ENCODE measurements around the gene MCM5. TPM values are rescaled to one million over a fixed set of nuclear protein-coding genes. Genes with fewer than 3 reads are reported as not detected.

Gene MCM5
- total and polyA plus RNA-seq, 2 donors from 2014 or later, result 10.2 to 26.4 TPM

GRCh38 chr22:35352214-35353111, 47.5 kb upstream of the MCM5 start:
- Histone ChIP-seq H3K27me3 (ENCODE audit: control insufficient read depth, insufficient read depth, low read length) (no peaks in the 10 kb centered on the region), H3K36me3 (ENCODE audit: control insufficient read depth in 2 of 3, insufficient read depth in 3 of 3, low read length in 3 of 3) (peaks cover 0 to 6% (median 3%) of the 10 kb centered on the region in 3 donors), H3K27ac (ENCODE audit: low read depth in 2 of 2, low read length in 2 of 2) (no peak overlapping the region), H3K4me1 (ENCODE audit: control insufficient read depth in 2 of 3, insufficient read depth in 2 of 3, low read depth in 1 of 3, low read length in 3 of 3) (peaks cover 0 to 15% (median 0%) of the 10 kb centered on the region in 3 donors), H3K4me3 (ENCODE audit: low read length in 3 of 3) (no peak overlapping the region), H3K9me3 (ENCODE audit: control insufficient read depth in 2 of 3, insufficient read depth in 1 of 3, low read length in 3 of 3) (no peaks in the 10 kb centered on the region), H3K9ac (ENCODE audit: low read length in 3 of 3) (no peak overlapping the region)
- intact Hi-C loops (cut with DNase I), result no loop called here
- DNase-seq (peak in 1 of 5 donors; percentile 92), FAIRE-seq (no peak)
- TF ChIP-seq, protein P1, sequence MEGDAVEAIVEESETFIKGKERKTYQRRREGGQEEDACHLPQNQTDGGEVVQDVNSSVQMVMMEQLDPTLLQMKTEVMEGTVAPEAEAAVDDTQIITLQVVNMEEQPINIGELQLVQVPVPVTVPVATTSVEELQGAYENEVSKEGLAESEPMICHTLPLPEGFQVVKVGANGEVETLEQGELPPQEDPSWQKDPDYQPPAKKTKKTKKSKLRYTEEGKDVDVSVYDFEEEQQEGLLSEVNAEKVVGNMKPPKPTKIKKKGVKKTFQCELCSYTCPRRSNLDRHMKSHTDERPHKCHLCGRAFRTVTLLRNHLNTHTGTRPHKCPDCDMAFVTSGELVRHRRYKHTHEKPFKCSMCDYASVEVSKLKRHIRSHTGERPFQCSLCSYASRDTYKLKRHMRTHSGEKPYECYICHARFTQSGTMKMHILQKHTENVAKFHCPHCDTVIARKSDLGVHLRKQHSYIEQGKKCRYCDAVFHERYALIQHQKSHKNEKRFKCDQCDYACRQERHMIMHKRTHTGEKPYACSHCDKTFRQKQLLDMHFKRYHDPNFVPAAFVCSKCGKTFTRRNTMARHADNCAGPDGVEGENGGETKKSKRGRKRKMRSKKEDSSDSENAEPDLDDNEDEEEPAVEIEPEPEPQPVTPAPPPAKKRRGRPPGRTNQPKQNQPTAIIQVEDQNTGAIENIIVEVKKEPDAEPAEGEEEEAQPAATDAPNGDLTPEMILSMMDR (IDR thresholded peaks at IDR 0.05; ENCODE audit: borderline replicate concordance, extremely low read depth, insufficient read depth), result peak; percentile 14

GRCh38 chr22:35353318-35353717, 46.6 kb upstream of the MCM5 start:
- TF ChIP-seq, protein P1 (IDR thresholded peaks at IDR 0.05; ENCODE audit: borderline replicate concordance, extremely low read depth, insufficient read depth), result no peak
- FAIRE-seq (no peak), DNase-seq (peak in 1 of 5 donors; percentile 71)
- no peak overlapping the region for H3K9ac ChIP-seq (ENCODE audit: low read length in 3 of 3)
- peaks cover 0 to under 1% (median under 1%) of the 10 kb centered on the region in 3 donors for H3K36me3 ChIP-seq (ENCODE audit: control insufficient read depth in 2 of 3, insufficient read depth in 3 of 3, low read length in 3 of 3)
- H3K9me3 ChIP-seq (ENCODE audit: control insufficient read depth in 2 of 3, insufficient read depth in 1 of 3, low read length in 3 of 3), result no peaks in the 10 kb centered on the region
- no peaks in the 10 kb centered on the region for H3K27me3 ChIP-seq (ENCODE audit: control insufficient read depth, insufficient read depth, low read length)
- no peak overlapping the region for H3K27ac ChIP-seq (ENCODE audit: low read depth in 2 of 2, low read length in 2 of 2)
- peaks cover 0 to 15% (median 0%) of the 10 kb centered on the region in 3 donors for H3K4me1 ChIP-seq (ENCODE audit: control insufficient read depth in 2 of 3, insufficient read depth in 2 of 3, low read depth in 1 of 3, low read length in 3 of 3)
- intact Hi-C loops (cut with DNase I), result no loop called here
- no peak overlapping the region for H3K4me3 ChIP-seq (ENCODE audit: low read length in 3 of 3)

- DNase-seq, result peak in 1 of 5 donors; percentile 57
- H3K4me3 ChIP-seq (ENCODE audit: low read length in 3 of 3), result no peak overlapping the region
- H3K9me3 ChIP-seq (ENCODE audit: control insufficient read depth in 2 of 3, insufficient read depth in 1 of 3, low read length in 3 of 3), result no peaks in the 10 kb centered on the region
- H3K4me1 ChIP-seq (ENCODE audit: control insufficient read depth in 2 of 3, insufficient read depth in 2 of 3, low read depth in 1 of 3, low read length in 3 of 3), result peaks cover 0 to 15% (median 0%) of the 10 kb centered on the region in 3 donors
- no peaks in the 10 kb centered on the region for H3K27me3 ChIP-seq (ENCODE audit: control insufficient read depth, insufficient read depth, low read length)
- intact Hi-C loops (cut with DNase I), result no loop called here
- H3K27ac ChIP-seq (ENCODE audit: low read depth in 2 of 2, low read length in 2 of 2), result no peak overlapping the region
- TF ChIP-seq, protein P1 (IDR thresholded peaks at IDR 0.05; ENCODE audit: borderline replicate concordance, extremely low read depth, insufficient read depth), result no peak
- H3K9ac ChIP-seq (ENCODE audit: low read length in 3 of 3), result no peak overlapping the region
- FAIRE-seq, result no peak
- H3K36me3 ChIP-seq (ENCODE audit: control insufficient read depth in 2 of 3, insufficient read depth in 3 of 3, low read length in 3 of 3), result no peaks in the 10 kb centered on the region
Measured at GRCh38 chr22:35354068-35354467, 45.9 kb upstream of the MCM5 start.

All from kidney (tissue), 14 donors.